ENCODE data around the gene NKX2-4.
A peak's percentile ranks its signal among the peaks of the same experiment; 100 is the strongest.
"Not testable (repeated sequence)": the region's sequence is repeated elsewhere in the genome, so short reads cannot be mapped to it uniquely, and the experiment has no call there.

NKX2-4 gene

DNA sequence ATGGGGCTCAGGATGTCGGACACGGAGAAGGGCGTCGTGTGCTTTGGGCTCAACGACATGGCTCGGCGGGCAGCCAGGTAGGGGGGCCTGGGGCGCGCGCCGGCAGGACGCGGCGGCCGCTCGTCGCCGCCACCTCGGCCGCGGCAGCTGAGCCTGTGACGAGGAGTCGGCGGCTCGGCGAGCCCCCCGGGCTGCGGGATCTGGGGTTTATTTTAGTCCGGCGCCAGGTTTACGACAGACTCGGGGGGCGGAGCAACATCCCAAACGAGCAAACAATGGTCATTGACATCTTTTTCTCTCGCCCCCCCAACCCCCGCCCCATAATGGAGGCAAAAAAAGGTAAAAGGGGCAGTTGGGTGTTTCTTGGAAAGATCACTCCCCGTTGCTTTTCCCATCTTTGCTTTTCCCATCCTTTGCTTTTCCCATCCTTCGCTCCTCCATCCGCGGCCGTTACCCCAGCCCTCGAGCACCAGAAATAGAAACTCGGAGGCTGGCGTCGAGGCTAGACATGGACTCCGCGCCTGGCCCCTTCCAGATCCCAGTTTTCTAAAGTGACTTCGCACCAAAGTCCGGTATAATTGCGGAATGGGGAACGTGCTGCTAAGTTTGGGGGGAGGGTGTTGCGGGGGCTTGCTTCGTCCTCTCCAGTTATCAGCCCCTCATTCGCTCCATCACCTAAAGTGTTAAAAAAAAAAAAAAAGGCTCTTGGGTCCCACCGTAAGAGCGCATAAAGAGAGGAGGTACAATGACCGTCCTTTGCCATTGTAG lies at the start of gene NKX2-4:
NKX2-4 (minus strand) TSS at position 186 of the 768 bp plus-strand sequence; CDS start at position 59, 127 bp downstream.
- peak; percentile 52 to 61 for DNase-seq

GRCh38 chr20:21437816-21438215 lies 40.5 kb upstream of the NKX2-4 start:
- DNase-seq, result no peak

GRCh38 chr20:21437248-21437647 lies 39.9 kb upstream of the NKX2-4 start:
- DNase-seq, result no peak

- DNase-seq, result no peak
These were observed 38.9 kb upstream of the NKX2-4 start for GRCh38 chr20:21436205-21436604.

DNA sequence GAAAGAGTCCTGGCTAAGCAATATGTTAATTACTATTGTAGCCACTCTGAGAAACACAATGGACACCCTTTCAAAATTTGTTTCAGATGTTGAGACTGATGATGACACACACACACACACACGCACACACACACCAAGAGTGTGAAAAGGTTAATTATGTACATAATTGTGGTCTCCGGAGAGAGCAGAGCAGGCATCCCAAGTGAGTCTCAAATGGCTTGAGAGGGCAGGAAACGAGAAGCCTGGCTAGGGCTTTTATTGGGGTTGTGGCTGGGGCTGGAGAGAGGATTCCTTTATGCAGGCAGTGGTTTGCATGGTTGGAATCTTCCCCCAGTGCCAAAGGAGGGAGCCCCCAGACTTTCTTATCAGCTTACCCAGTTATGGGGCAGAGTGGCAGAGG lies 38.2 kb upstream of the NKX2-4 start:
- DNase-seq, result no peak

DNA sequence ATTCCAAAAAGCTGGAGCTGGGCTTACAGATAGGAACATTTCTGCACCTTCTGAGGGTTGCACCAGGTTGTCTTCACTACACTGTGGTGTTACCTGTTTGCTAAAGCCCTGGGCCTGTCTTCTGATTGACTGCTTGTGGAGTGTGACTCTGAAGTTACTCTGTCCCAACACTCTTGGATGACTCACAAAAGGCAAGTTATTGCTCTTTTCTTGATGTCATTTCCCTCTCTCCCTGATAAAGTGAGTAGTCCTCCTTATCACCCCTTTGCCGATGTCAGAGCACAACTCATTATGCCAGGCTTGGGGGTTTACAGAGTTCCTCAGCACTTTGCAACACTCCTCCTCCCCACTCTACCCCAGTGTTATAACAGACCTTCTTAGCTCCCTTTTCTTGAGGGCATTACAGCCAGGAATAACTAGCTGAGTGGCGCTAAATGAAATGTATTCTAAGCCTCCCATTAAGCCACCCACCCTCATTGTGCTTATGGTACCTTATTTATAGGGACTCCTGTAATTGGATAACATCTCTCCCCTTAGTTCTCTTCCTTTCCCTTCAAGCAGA lies 36.1 kb upstream of the NKX2-4 start:
- DNase-seq, result no peak

DNA sequence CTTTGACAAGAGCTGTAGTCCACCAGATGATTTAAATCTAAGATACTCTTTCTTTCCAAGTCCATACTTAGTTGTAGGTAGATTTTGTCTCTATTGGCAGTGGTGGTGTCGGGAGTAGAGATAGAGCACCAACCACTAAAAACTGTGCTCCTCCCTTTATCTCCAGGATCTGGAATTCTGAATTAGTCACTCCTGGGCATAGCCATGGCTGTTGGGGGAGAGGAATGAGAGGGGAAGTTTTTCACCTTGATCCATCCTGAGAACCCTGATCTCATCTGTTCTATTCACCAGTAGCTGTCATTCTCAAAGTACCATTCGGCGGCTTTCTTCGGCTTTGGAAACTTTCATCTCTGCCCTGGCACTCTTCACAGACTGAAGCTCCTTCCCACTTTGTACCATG lies 35.6 kb upstream of the NKX2-4 start:
- no peak for DNase-seq

GRCh38 chr20:21430020-21430419 lies 32.7 kb upstream of the NKX2-4 start:
- no peak for DNase-seq

DNA sequence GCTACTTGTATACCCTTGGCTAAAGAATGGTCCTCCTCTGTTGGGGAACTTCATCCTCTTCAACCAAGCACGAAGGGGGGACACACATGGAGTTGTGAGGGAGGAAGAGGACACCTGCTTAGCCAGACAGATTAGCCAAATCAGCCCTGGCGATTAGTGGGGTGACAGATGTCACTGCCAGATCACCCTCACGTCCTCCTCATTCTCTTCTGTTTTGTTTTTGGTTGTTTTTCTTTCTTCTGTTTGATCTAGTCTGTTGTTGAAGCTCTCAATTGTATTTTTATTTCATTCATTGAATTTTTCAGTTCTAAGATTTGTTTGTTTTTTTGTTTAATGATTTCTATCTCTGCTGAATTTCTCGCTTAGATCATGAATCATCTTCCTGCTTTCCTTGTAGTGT lies 27.5 kb upstream of the NKX2-4 start:
- DNase-seq, result no peak

DNA sequence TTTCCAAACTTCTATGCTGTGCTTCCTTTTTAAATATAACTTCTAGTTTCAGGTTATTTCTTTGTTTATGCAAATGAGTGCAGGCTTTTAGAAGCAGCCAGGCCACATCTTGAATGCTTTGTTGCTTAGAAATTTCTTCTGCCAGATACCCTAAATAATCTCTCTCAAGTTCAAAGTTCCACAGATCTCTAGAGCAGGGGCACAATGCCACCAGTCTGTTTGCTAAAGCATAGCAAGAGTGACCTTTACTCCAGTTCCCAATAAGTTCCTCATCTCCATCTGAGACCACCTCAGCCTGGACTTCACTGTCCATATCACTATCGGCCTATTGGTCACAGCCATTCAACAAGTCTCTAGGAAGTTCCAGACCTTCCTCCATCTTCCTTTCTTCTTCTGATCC lies 26.4 kb upstream of the NKX2-4 start:
- not testable (repeated sequence) for DNase-seq

DNA sequence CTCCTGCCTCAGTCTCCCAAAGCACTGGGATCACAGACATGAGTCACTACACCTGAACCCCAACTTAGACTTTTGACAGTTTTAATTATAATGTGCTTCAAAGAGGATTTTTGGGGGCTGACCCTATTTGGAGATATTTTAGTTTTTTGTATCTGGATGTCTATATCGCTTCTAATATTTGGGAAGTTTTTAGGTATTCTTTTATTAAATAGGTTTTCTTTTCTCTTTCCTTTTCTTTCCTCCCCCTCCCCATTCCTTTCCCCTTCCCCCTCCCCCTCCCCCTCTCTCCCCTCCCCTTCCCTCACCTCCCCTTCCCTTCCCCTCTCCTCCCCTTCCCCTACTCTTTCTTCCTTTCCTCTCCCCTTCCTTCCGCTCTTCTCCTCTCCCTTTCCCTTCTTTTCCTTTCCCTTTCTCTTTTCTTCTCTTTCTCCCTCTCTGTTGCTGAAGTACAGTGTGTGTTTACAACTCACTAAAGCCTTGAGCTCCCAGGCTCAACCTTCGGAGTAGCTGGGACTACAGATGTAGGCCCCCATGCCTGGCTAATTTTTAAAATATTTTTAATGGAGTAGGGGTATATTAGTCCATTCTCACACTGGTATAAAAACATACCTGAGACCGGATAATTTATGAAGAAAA lies 24.4 kb upstream of the NKX2-4 start:
- DNase-seq, result no peak

DNA sequence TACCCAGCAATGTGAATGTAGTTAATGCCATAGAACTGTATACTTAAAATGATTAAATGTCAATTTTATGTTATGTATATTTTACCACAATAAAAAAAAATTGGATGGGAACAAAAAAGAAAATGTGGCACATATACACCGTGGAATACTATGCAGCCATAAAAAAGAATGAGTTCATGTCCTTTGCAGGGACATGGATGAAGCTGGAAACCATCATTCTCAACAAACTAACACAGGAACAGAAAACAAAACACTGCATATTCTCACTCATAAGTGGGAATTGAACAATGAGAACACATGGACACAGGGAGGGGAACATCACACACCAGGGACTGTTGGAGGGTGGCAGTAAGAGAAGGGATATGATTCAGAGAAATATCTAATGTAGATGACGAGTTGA lies 21.8 kb upstream of the NKX2-4 start:
- DNase-seq, result not testable (repeated sequence)

GRCh38 chr20:21413996-21414395 lies 16.7 kb upstream of the NKX2-4 start:
- not testable (repeated sequence) for DNase-seq

DNA sequence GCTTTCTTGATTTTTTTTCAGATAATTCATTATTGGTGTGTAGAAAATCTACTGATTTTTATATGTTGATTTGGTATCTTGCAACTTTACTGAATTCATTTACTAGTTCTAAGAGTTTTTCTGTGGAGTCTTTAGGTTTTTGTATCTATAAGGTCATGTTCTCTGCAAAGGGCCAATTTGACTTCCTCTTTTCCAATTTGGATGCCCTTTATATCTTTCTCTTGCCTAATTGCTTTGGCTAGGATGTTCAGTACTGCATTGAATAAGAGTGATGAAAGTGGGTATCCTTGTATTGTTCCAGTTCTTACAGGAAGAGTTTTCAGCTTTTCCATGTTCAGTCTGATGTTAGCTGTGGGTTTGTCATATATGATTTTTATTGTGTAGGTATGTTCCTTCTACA lies 14.4 kb upstream of the NKX2-4 start:
- no peak for DNase-seq

GRCh38 chr20:21399005-21399475 lies 1.7 kb upstream of the NKX2-4 start:
- no peak for DNase-seq

DNA sequence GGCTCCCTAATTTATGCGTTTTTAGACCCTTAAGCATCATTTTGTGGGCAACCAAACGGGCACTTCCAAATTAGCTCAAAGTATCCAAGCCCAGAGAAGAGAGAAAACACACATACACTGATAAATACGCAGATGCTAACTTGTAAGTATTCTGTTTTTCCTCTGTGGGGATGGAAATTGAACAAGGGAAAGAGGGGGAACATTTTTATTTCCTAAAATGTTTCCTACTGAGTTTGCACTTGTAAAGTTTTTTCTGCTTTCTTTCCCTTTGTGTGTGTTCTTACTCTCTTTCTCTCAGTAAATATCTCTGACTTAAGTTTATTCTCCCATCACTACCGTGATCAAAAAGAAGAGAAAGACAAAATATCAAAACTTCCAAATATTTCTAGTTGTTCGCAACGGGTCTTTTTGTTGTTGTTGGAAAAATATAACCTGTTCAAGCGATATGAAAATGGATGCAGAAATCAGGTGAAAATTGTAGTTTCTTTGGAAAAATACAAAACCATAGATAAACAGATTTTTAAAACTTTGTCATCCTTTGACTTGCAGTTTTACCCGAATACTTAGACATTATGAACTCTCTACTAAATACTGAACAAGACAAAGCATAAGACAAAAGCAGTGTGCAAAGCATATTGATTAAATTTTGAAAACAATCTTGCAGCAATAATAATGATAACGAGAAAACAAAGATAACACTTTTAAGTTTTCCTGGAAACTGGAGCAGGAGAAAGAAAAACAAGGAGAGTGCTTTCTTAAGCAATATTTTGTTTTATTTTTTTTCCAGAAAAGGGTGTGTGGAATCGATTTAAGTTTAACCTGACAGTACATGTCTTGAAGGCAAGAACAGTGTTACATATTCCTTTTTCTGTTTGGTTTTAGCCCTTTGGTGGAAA lies 1.0 kb upstream of the NKX2-4 start:
- no peak for DNase-seq

DNA sequence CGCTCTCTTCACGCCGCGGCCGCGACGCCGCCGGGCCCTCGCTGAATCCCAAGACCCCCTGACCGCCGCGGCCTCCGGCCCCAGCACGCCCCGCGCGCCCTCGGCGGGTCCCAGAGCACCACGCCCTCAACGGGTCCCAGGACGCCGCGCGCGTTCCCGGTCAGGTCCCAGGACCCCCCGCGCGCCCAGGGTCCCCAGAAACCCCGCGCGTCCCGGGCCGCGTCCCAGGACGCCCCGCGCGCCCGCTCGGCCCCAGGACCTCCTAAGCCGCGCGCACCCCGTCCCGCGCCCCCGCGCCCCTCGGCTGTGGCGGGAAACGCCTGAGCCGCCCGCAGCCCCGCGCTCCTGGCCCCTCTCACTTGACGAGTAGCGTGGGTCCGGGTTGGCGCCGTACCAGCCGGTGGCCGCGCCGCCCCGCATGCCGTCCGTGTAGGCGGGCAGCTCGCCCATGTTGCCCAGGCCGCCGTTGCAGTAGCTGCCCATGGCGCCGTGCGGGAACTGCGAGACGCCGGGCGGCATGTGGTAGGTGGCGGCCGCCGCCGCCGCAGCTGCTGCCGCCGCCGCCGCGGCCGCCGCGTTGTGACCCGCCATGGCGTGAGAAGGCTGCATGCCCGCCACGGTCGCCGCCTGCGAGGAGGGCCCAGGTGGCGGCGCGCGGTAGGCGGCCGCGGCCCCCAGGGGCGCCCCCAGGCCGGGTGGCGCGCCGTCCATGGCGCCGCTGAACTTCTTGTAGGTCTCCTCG lies 556 bp downstream of the NKX2-4 start:
- peak; percentile 46 to 52 for DNase-seq

DNA sequence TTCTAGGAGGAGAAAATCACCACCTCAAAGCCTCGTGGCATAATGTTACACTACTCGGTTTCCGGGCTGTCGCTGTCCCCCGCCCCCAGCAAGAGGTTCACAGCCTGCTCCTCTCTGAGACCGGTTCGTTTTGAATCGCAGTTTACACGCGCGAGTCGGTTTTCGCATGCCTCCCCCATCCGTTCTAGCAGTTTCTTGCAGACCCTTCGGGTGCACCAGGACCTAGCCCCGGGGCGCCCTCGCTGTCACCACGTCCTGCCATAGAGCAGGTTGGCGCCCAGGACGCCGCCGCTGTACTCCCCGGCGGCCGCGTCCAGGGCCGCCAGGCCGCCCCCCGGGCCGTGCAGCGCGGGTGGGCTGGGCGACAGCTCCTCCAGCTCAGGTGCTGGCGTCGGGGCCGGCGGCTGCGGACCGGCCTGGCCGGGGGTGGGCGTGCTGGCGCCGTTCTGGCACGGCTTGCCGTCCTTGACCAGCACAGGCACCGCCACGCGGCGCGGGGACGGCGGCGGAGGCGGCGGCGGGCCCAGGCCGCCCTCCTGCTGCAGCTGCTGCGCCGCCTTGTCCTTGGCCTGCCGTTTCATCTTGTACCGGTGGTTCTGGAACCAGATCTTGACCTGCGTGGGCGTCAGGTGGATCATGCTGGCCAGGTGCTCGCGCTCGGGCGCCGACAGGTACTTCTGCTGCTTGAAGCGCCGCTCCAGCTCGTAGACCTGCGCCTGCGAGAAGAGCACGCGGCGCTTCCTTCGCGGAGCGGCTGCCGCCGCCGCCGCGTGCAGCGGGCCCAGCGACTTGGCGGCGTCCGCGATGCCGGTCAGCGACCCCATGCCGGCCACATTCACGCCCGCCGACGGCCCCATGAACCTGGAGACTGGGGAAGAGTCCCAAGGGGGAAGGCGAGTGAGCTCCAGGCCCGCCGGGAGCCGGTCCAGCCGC lies 1.4 kb downstream of the NKX2-4 start:
- no peak for DNase-seq

GRCh38 chr20:21395051-21395665 lies 2.2 kb downstream of the NKX2-4 start:
- DNase-seq, result no peak

- DNase-seq, result no peak
These were observed 2.8 kb downstream of the NKX2-4 start for GRCh38 chr20:21394551-21394950.
